GM12865 (cell line): Measurements from ENCODE around the gene VTI1A.

Source experiments
- DNase-seq: peaks from one replicate; pipeline ENCODE4 v3.0.0; 2010; ENCODE audit warnings: low read depth
- H3K4me3 ChIP-seq: 2 replicates; pipeline ENCODE4 v1.5.1; 2011; ENCODE audit warnings: mild to moderate bottlenecking, low read depth, low read length, control low read depth
- CTCF ChIP-seq: IDR thresholded peaks from 2 replicates; pipeline ENCODE4 v1.5.1; 2011; ENCODE audit warnings: low read length, control low read depth, low read depth, inconsistent platforms; ENCODE audit not compliant: insufficient read depth; ENCODE audit errors: missing control alignments

Gene VTI1A

GRCh38 chr10:112701211-112701877 is 254.3 kb downstream of the VTI1A start:
- DNase-seq, result no peak
- no peak for TF ChIP-seq CTCF
- no peak overlapping the region for H3K4me3 ChIP-seq

- TF ChIP-seq CTCF, result no peak
These were observed 254.9 kb downstream of the VTI1A start for GRCh38 chr10:112701878-112702255.

GRCh38 chr10:112706577-112706976 is 259.6 kb downstream of the VTI1A start:
- no peak overlapping the region for H3K4me3 ChIP-seq
- no peak for DNase-seq
- TF ChIP-seq CTCF, result no peak

More at GRCh38 chr10:112701878-112702255, 254.9 kb downstream of the VTI1A start:
- no peak overlapping the region for H3K4me3 ChIP-seq
- no peak for DNase-seq

- TF ChIP-seq CTCF, result no peak
- no peak overlapping the region for H3K4me3 ChIP-seq
- DNase-seq, result no peak
These were observed 261.4 kb downstream of the VTI1A start for GRCh38 chr10:112708461-112708860.

GRCh38 chr10:112710528-112710927 is 263.5 kb downstream of the VTI1A start:
- DNase-seq, result no peak
- no peak overlapping the region for H3K4me3 ChIP-seq
- no peak for TF ChIP-seq CTCF

- TF ChIP-seq CTCF, result no peak
- no peak overlapping the region for H3K4me3 ChIP-seq
These were observed 264.4 kb downstream of the VTI1A start for GRCh38 chr10:112711366-112711765.

GRCh38 chr10:112712536-112712935 is 265.5 kb downstream of the VTI1A start:
- H3K4me3 ChIP-seq, result no peak overlapping the region
- no peak for DNase-seq
- TF ChIP-seq CTCF, result no peak

More at GRCh38 chr10:112711366-112711765, 264.4 kb downstream of the VTI1A start:
- no peak for DNase-seq
